ENCODE data around the gene WDFY2. TPM values are rescaled to one million over a fixed set of nuclear protein-coding genes. Genes with fewer than 3 reads are reported as not detected.
A peak's percentile ranks its signal among the peaks of the same experiment; 100 is the strongest.

The WDFY2 gene
- total and polyA plus RNA-seq, 2 of the 8 experiments (the other 6 are each of a cell fraction or from before 2014, with no cell fraction given) = 13.9 to 29.0 TPM

- Histone ChIP-seq H4K8ac (ENCODE audit: extremely low read depth, insufficient read depth, low read length) (no peak overlapping the region), H2BK120ac (replicated peaks; ENCODE audit: low read depth, low read length) (no peak overlapping the region), H2AK5ac (ENCODE audit: low read depth, low read length) (no peak overlapping the region), H4K91ac (replicated peaks; ENCODE audit: insufficient read length, low read length) (no peak overlapping the region), H2BK15ac (ENCODE audit: low read length) (no peak overlapping the region), H3K23me2 (ENCODE audit: low read depth, low read length) (no peaks in the 10 kb centered on the region), H2BK5ac (ENCODE audit: low read depth, low read length) (0 out of 2 replicates have a peak overlapping the region, but pooled peaks have one; percentile 36), H3K79me1 (ENCODE audit: low read depth, low read length) (no peaks in the 10 kb centered on the region; the same call in 1 of the 2 replicates), H3K36me3 (ENCODE audit: control insufficient read depth in 2 of 4, insufficient read depth in 4 of 4, low read length in 3 of 4) (peaks cover 0 to 11% (median 6%) of the 10 kb centered on the region in 4 experiments; a peak in 4 of 8 replicates), H3K4me1 (replicated peaks in 1 of 4; ENCODE audit: control insufficient read depth in 3 of 4, insufficient read depth in 4 of 4, low read length in 3 of 4) (peaks cover 0 to 5% (median 2%) of the 10 kb centered on the region in 4 experiments; a peak in 1 of 7 replicates), H3K9ac (replicated peaks in 1 of 4; ENCODE audit: extremely low read depth in 1 of 4, low read depth in 3 of 4, low read length in 3 of 4) (no peak overlapping the region), H3K27me3 (replicated peaks in 1 of 4; ENCODE audit: control insufficient read depth in 3 of 4, extremely low read depth in 1 of 4, insufficient read depth in 3 of 4, low read length in 3 of 4) (no peaks in the 10 kb centered on the region), H3K23ac (ENCODE audit: insufficient read length) (no peak overlapping the region), H3K14ac (ENCODE audit: insufficient read length) (no peak overlapping the region), H3K27ac (ENCODE audit: low read depth, low read length) (no peak overlapping the region; the same call in 1 of the 2 replicates), H4K5ac (ENCODE audit: insufficient read length, low read depth, low read length) (no peak overlapping the region), H2AFZ (ENCODE audit: low read length) (no peak overlapping the region), H3K4ac (replicated peaks; ENCODE audit: insufficient read length, low read depth, low read length) (no peak overlapping the region), H3K56ac (replicated peaks; ENCODE audit: insufficient read length, low read depth, low read length) (no peak overlapping the region), H3K79me2 (ENCODE audit: control insufficient read depth in 1 of 2, insufficient read depth in 2 of 2, low read length in 2 of 2) (no peaks in the 10 kb centered on the region), H3K4me2 (ENCODE audit: insufficient read depth in 1 of 2, low read depth in 2 of 2, low read length in 2 of 2) (no peak overlapping the region), H3K9me3 (ENCODE audit: insufficient read depth in 2 of 2, low read depth in 1 of 2, low read length in 1 of 2) (no peaks in the 10 kb centered on the region), H4K20me1 (replicated peaks in 1 of 2; ENCODE audit: control insufficient read depth in 1 of 2, insufficient read depth in 2 of 2, low read length in 2 of 2) (no peaks in the 10 kb centered on the region), H3K18ac (ENCODE audit: extremely low read depth, low read length) (no peak overlapping the region), H2BK20ac (ENCODE audit: low read length) (no peak overlapping the region), H3K4me3 (ENCODE audit: extremely low read depth in 1 of 4, insufficient read depth in 2 of 4, low read depth in 3 of 4, low read length in 4 of 4) (no peak overlapping the region), H2BK12ac (ENCODE audit: low read depth, low read length) (no peak overlapping the region)
- POLR2A ChIA-PET (ENCODE audit: partially characterized antibody) = interaction anchor here (1.0 to 1.2 kb wide), 3 partner anchors 36 to 278 kb away, joined by 3 read pairs; partner anchors contain the start of gene INTS6
- CTCF ChIA-PET (ENCODE audit: partially characterized antibody) = interaction anchor here (0.7 to 1.7 kb wide), 7 partner anchors 8 to 298 kb away, joined by 3 to 8 read pairs (median 4); no protein-coding TSS in a partner anchor
- DNase-seq (ENCODE audit: low read depth in 1 of 2, low spot score in 2 of 2) (no peak), FAIRE-seq (no peak)
- WGBS, 2 experiments (ENCODE audit: extremely low coverage in 1 of 2, insufficient coverage in 1 of 2, insufficient read length in 1 of 2, insufficient replicate concordance in 2 of 2, low coverage in 1 of 2, low lambda C conversion rate in 2 of 2, missing lambda C conversion rate in 1 of 2) = 85% methylated on average over 1 of the region's 1 CpG; no CpG with 5 or more reads in 1 of the 2 experiments
- no peak for TF ChIP-seq POLR2AphosphoS5 (IDR thresholded peaks at IDR 0.05; ENCODE audit: low read depth, low read length)
- no peak for TF ChIP-seq SRF (IDR thresholded peaks at IDR 0.05; ENCODE audit: low read depth, low read length)
- TF ChIP-seq TAF1 (IDR thresholded peaks at IDR 0.05; ENCODE audit: low read depth, low read length) = no peak
- no peak for TF ChIP-seq EGR1 (IDR thresholded peaks at IDR 0.05; ENCODE audit: borderline replicate concordance, low read depth, low read length)
- no peak for TF ChIP-seq JUN (IDR thresholded peaks at IDR 0.05; ENCODE audit: low read depth, low read length)
- TF ChIP-seq YY1 (IDR thresholded peaks at IDR 0.05; ENCODE audit: low read depth, low read length) = no peak
- TF ChIP-seq POU5F1 (IDR thresholded peaks at IDR 0.05; ENCODE audit: low read depth, low read length) = no peak
- no peak for TF ChIP-seq HDAC6 (IDR thresholded peaks at IDR 0.05; ENCODE audit: low read depth, low read length)
- no peak for TF ChIP-seq GABPA (IDR thresholded peaks at IDR 0.05; ENCODE audit: borderline replicate concordance, insufficient read depth, low read length)
- no peak for TF ChIP-seq SIX5 (IDR thresholded peaks at IDR 0.05; ENCODE audit: low read depth, low read length)
- no peak for TF ChIP-seq HDAC2 (IDR thresholded peaks at IDR 0.05; ENCODE audit: borderline replicate concordance in 1 of 2, low read depth in 2 of 2, low read length in 2 of 2)
- TF ChIP-seq RAD21 (IDR thresholded peaks at IDR 0.05 in 1 of 2, conservative IDR thresholded peaks at IDR 0.05 in 1 of 2; ENCODE audit: low read depth in 2 of 2, low read length in 2 of 2) = no peak
- no peak for TF ChIP-seq TCF12 (IDR thresholded peaks at IDR 0.05; ENCODE audit: low read depth, low read length)
- no peak for TF ChIP-seq BACH1 (IDR thresholded peaks at IDR 0.05; ENCODE audit: low read length)
Observed at GRCh38 chr13:51730927-51731326, 146.7 kb downstream of the WDFY2 start.

All from H1 (cell line).